GM12801 (cell line): ENCODE data around the gene MYO5B.

Experiments
- CTCF ChIP-seq: IDR thresholded peaks from one replicate; pipeline ENCODE4 v1.5.1; 2011; ENCODE audit warnings: control low read depth; ENCODE audit not compliant: insufficient read length; ENCODE audit errors: extremely low read depth

MYO5B gene

GRCh38 chr18:49973592-49973991, 221.4 kb downstream of the MYO5B start:
- TF ChIP-seq CTCF: no peak

DNA sequence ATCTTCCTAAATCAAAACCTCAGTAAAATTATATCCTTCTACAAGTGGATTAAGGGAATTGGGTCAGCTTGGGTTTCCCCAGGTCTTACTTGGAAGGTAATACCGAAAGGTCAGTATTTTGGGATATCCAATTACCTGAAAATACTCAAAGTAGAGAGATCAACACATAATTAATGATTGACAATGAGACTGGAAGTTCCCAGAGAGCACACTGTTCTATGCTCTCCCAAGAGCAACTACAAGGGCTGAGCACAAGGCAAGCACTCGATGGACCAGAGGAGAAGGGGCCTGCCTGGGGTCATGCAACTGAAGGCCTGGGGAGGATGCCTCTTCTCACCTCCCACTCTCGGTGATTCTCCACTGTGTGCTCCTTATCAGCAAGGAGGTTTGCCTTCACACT, 222.4 kb downstream of the MYO5B start:
- no peak for TF ChIP-seq CTCF

DNA sequence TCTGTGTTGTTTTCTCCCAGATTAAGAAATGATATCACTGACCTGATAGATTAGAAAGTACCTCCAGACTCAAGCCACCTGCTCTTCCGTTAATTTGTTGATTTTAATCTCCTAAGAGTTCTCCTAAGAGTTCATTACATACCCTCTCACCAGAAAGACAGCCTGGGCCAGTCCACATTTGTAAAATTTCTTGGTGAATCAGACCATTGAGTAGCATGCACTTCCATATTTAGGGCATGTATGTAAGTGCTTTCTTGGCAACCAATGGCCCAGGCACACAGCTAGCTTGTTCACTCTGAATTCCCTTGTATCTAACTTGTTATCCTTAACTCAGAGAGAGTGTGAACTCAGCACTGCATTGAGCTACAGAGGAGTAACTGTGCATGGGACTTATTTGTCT, 223.5 kb downstream of the MYO5B start:
- TF ChIP-seq CTCF: no peak

GRCh38 chr18:49970319-49970718, 224.6 kb downstream of the MYO5B start:
- TF ChIP-seq CTCF: no peak

DNA sequence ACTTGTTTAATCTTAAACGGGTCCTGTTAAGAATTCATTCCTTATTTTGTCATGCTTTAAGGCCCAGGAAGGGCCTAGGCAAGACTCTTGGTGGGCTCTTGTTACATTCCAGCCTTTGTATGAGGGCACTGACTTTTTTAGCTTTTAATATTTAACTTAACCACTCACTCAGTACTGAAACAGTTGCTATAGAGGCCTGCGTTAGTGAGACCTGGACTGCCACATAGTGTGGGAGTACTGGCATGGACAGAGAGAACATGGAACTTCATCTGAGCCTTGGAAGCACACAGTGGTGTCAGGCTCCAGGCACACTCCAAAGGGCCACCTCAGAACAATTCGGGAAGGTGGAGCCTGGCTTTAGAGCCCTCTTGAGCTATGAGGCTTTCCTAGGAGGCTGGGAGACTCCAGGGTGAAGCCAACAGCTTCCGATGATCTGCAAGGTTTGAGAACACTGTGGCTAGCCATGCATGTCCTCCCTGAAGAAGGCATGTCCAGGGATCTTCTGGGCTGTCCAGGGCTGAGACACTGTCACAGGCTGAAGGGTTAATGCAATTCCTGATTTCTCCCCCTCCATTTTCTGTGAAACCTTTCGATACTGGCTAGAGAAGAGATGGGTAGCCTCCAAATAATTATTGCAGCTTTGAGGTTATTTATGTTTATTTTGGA, 226.2 kb downstream of the MYO5B start:
- TF ChIP-seq CTCF: no peak

GRCh38 chr18:49967636-49968313, 227.2 kb downstream of the MYO5B start:
- no peak for TF ChIP-seq CTCF

GRCh38 chr18:49967171-49967570, 227.8 kb downstream of the MYO5B start:
- no peak for TF ChIP-seq CTCF
